GM19351 (cell line): ENCODE measurements around the gene TUB.

ENCODE experiments used
- ATAC-seq: cut with Tn5 transposase; IDR thresholded peaks from one replicate; pipeline ENCODE4 v1.9.1; 2021; ENCODE audit warnings: mild to moderate bottlenecking, moderate library complexity; ENCODE audit not compliant: unreplicated experiment

TUB gene

GRCh38 chr11:8045839-8046238 is 35.2 kb upstream of the TUB start:
- ATAC-seq, result no peak

GRCh38 chr11:8047382-8047781 is 33.6 kb upstream of the TUB start:
- no peak for ATAC-seq

GRCh38 chr11:8049084-8049483 is 31.9 kb upstream of the TUB start:
- ATAC-seq, result no peak

DNA sequence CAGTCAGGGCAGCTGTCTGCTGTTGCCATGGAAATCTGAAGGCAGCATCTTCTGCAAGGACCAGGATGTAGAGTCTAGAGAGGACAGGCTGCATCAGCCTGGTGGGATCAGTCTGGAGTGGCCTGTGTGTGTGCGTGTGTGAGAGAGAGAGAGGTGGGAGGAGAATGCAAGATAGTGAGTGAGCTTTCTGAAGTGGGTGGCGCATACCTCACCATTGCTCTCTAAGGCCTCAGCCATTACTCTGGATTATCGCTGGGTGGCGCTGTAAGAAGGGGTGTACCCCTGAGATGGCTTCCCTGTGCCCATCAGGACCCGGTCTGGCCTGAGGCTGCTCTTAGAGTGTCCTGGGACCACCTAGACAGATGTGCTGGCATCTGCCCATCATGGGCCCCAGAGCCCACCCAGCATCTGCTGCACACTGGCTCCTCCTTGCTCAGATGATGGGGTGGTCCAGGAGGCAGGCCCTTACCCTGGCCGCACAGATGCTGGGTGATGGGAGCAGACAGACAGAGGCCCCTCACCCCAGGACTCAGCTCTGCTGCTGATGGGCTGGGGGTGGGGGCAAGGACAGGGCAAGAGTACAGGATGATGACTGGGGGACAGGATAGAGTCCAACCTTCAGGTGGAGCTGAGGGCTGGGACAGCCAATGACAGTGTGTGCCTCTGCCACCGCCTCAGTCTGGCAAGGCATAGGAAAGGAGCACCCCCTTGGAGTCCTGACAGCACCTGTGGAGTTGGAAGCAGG is 25.7 kb upstream of the TUB start:
- no peak for ATAC-seq

DNA sequence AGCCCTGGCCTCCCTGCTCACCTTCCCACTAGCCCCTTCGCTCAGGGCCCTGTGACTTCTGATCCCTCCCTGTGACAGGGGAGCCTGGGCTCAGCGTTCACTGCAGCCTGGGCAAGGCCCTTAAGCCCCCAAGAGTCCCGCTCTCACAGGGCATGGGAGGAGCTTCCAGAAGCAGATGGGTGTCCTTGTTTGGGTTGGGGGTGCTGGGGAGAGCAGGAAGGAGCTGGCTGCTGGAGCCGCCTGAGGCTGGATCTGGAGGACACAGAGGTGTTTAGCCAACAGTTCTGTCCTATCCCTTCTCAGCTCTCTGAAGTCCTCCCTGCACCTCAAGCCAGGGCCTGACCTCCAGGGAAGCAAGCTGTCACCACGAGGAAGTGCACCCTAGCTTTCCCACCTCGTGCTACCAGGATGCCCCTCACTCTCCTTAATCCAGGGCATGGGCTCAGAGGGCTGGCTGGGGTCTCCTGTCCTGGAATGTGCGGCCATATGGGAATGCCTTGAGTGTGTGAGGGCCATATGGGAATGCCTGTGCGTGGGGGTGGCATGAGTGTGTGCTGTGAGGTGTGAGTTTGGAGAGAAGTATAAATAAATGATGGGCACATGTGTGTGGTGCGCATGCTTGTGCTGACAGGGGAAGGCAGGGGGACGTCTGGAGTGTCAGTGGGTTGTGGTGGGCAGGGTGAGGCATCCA is 25.0 kb upstream of the TUB start:
- no peak for ATAC-seq

DNA sequence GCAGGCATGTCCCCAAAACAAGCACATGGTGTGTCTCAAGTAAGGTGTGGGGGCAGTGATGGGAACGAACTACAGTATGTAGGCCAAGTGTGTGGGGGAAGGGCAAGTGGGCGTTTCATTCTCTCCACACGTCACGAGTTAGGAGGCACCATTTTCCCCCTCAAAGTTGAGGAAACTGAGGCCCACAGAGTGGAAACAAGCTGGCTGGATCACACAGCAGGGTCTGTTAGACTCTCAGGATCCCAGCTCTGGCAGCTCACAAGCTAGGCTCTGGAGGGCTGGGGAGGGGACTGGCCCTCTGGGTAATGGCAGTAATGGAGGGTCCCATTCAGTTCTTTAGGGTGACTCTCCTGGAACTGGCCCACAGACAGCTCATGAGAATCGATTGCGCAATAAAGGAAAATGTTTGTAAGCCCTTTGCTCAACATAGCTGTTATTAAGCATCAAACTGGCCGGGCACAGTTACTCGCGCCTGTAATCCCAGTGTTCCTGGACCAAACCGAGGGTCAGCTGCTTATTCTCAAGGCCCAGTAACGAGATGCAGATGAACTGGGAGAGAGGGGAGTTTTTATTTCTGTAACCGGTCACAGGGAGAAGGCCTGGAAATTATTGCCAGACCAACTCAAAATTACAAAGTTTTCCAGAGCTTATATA is 24.1 kb upstream of the TUB start:
- ATAC-seq, result no peak

GRCh38 chr11:8058216-8058615 is 22.8 kb upstream of the TUB start:
- ATAC-seq, result no peak

GRCh38 chr11:8059030-8059429 is 22.0 kb upstream of the TUB start:
- ATAC-seq, result no peak

DNA sequence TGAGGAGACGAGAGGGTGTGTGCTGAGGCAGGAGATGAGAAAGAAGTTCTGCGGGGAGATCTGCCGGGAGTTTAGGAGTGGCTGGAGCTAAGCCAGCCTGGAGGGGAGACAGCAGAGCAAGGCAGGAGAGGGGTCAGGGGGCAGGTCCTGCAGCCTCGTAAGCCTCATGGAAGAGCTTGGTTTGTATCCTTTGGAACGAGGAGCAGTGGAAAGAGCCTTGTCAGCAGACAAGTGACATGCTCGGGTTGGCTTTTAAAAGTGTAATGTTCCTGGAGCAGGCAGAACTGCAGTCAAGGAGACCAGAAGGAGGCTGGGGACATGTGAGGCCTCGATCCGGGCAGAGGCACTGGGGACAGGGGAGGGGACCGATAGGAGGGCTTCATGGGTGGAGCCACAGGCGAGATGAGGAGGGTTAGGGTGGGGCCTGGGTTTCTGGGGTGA is 21.4 kb upstream of the TUB start:
- no peak for ATAC-seq

- no peak for ATAC-seq
These were observed 20.8 kb upstream of the TUB start for GRCh38 chr11:8060146-8060719.

DNA sequence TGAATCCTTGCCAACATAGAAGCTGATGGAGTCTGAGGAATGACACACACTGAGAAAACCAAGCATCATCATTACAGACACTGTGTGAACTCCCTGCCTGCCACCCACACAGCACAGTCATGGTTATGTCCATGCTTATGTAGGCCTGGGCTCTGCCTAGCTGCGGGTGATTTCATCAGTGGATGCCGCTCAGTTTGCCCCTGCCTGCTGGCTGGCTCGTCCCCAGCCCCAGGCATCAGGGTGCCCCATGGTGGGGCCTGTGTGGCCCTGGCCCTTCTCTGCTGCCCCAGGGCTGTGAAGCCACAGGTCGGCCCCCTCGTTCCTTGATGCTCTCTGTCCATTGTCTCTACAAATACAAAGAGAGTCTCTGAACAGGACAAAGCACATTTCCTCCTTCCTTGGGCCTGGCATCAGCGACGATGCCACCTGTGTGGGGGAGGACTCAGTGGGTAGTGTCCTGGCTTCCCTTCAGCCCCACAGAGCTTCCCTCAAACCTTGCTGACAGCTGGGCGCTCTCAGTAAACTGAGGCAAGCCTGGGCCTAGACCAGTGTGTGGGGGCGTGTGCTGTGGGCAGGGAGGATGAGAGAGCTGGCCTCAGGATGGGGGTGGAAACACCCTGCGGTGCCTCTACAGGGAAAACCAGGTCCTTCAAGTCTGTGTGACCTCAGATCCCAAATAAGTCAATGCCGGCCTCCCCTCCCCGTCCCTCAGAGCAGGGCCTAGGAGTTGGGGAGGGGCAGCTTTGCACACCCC is 20.0 kb upstream of the TUB start:
- ATAC-seq, result no peak

GRCh38 chr11:8061555-8062428 is 19.2 kb upstream of the TUB start:
- ATAC-seq, result no peak

DNA sequence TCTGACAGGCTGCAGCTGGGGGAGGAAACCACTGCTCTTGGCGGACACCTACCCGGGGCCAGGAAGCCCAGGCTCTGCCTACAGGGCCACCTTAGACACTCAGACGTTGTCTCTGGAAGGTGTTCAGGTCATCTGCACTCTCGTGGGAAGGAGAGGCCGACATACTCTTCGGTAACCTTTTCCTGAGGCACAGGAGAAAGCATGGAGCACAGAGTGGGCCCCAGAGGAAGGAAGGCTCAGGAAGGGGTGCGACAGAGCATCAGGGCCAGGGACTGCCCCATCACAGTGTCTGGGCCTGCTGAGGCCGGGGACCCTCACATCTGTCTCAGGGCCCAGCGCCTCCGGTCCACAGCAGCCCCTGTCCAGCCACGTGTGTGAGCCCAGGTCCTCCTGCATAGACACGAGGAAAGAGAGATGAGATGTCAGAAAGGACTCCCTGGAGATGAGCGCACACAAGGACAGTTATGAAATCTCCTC is 18.2 kb upstream of the TUB start:
- ATAC-seq, result no peak

DNA sequence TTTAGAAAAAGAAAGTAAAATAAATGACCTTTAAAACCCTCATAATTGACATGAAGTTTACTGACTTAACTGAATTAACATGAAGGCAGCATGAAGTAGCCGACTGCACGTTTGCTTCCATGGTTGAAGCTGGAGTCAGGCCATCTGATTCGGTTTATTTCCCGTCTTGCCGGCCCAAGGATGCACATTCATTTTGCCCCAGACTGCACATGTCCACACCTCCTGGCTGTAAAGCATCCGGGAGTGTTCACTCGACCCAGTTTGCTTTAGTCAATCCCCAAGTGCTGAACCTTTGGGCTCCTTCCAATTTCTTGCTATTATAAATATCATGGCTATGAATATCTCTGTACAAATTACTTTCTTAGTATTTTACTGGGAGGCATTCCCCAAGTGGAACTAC is 17.7 kb upstream of the TUB start:
- no peak for ATAC-seq

GRCh38 chr11:8065031-8065430 is 16.0 kb upstream of the TUB start:
- no peak for ATAC-seq

GRCh38 chr11:8066036-8066910 is 14.7 kb upstream of the TUB start:
- no peak for ATAC-seq

- no peak for ATAC-seq
These were observed 14.0 kb upstream of the TUB start for GRCh38 chr11:8066911-8067455.

- no peak for ATAC-seq
These were observed 13.5 kb upstream of the TUB start for GRCh38 chr11:8067567-8067928.
